Posterior cingulate gyrus (tissue), 11 donors: ENCODE measurements around the gene ABCB4.
A peak's percentile ranks its signal among the peaks of the same experiment; 100 is the strongest.
"Not testable (repeated sequence)": the region's sequence is repeated elsewhere in the genome, so short reads cannot be mapped to it uniquely, and the experiment has no call there.

Experiments
- DNase-seq, 10 donors: peaks; one replicate each; pipeline versions ENCODE4 v3.0.0 to v3.0.0-alpha.2; 2020 to 2021; ENCODE audit warnings: mixed read lengths in 3 of 10
- intact Hi-C: fragments of 100-400 bp; cut with DNase I; formaldehyde crosslinking; loops from one replicate; pipeline ENCODE4 v1.15.1; 2023

The ABCB4 gene

GRCh38 chr7:87480386-87480785 lies 4.9 kb upstream of the ABCB4 start:
- intact Hi-C loops = no loop called here
- no peak for DNase-seq

- intact Hi-C loops = no loop called here
- DNase-seq = no peak
Measured at GRCh38 chr7:87479951-87480350, 4.5 kb upstream of the ABCB4 start.

GRCh38 chr7:87476179-87476557 lies 688 bp upstream of the ABCB4 start:
- intact Hi-C loops = no loop called here
- no peak for DNase-seq

- DNase-seq = no peak
- intact Hi-C loops = no loop called here
Measured at GRCh38 chr7:87474533-87475358, 734 bp downstream of the ABCB4 start.

- DNase-seq = no peak
- intact Hi-C loops = no loop called here
Measured at GRCh38 chr7:87473986-87474385, 1.5 kb downstream of the ABCB4 start.

- no peak for DNase-seq
Measured at GRCh38 chr7:87473192-87473591, 2.3 kb downstream of the ABCB4 start.

GRCh38 chr7:87471473-87471872 lies 4.0 kb downstream of the ABCB4 start:
- no peak for DNase-seq
- intact Hi-C loops = no loop called here

More at GRCh38 chr7:87473192-87473591, 2.3 kb downstream of the ABCB4 start:
- intact Hi-C loops = no loop called here

GRCh38 chr7:87469204-87469603 lies 6.3 kb downstream of the ABCB4 start:
- intact Hi-C loops = not testable (repeated sequence)

GRCh38 chr7:87465534-87465880 lies 10.0 kb downstream of the ABCB4 start:
- DNase-seq, intact Hi-C loops: not testable (repeated sequence)

More at GRCh38 chr7:87469204-87469603, 6.3 kb downstream of the ABCB4 start:
- not testable (repeated sequence) for DNase-seq

GRCh38 chr7:87464830-87465533 lies 10.5 kb downstream of the ABCB4 start:
- DNase-seq = peak in 1 of 10 donors; percentile 55
- intact Hi-C loops = not testable (repeated sequence)

- DNase-seq = no peak
- intact Hi-C loops = no loop called here
Measured at GRCh38 chr7:87463982-87464381, 11.5 kb downstream of the ABCB4 start.

GRCh38 chr7:87460444-87460843 lies 15.0 kb downstream of the ABCB4 start:
- DNase-seq, intact Hi-C loops: not testable (repeated sequence)

- intact Hi-C loops = no loop called here
- DNase-seq = no peak
Measured at GRCh38 chr7:87459941-87460340, 15.5 kb downstream of the ABCB4 start.

- intact Hi-C loops = no loop called here
Measured at GRCh38 chr7:87458148-87458547, 17.3 kb downstream of the ABCB4 start.

GRCh38 chr7:87456247-87456646 lies 19.2 kb downstream of the ABCB4 start:
- no peak for DNase-seq
- intact Hi-C loops = no loop called here

More at GRCh38 chr7:87458148-87458547, 17.3 kb downstream of the ABCB4 start:
- no peak for DNase-seq

GRCh38 chr7:87452279-87452678 lies 23.2 kb downstream of the ABCB4 start:
- DNase-seq = no peak

GRCh38 chr7:87451187-87451586 lies 24.3 kb downstream of the ABCB4 start:
- intact Hi-C loops = no loop called here
- no peak for DNase-seq

More at GRCh38 chr7:87452279-87452678, 23.2 kb downstream of the ABCB4 start:
- intact Hi-C loops = no loop called here

GRCh38 chr7:87450706-87451105 lies 24.8 kb downstream of the ABCB4 start:
- DNase-seq = no peak

GRCh38 chr7:87448388-87448787 lies 27.1 kb downstream of the ABCB4 start:
- intact Hi-C loops = no loop called here
- peak in 1 of 10 donors; percentile 32 for DNase-seq

More at GRCh38 chr7:87450706-87451105, 24.8 kb downstream of the ABCB4 start:
- intact Hi-C loops = no loop called here

GRCh38 chr7:87447116-87447635 lies 28.3 kb downstream of the ABCB4 start:
- no peak for DNase-seq
- intact Hi-C loops = no loop called here

- intact Hi-C loops = no loop called here
- no peak for DNase-seq
Measured at GRCh38 chr7:87445897-87446296, 29.6 kb downstream of the ABCB4 start.
